DMS79 treated with DMSO at 0.1 percent for 48 hours (cell line): ENCODE results near the gene FAM174B.
"Not testable (repeated sequence)": the region's sequence is repeated elsewhere in the genome, so short reads cannot be mapped to it uniquely, and the experiment has no call there.

ENCODE experiments used
- DNase-seq: peaks from one replicate; lab custom pipeline; 2025; lab: John Stamatoyannopoulos, UW

FAM174B gene

DNA sequence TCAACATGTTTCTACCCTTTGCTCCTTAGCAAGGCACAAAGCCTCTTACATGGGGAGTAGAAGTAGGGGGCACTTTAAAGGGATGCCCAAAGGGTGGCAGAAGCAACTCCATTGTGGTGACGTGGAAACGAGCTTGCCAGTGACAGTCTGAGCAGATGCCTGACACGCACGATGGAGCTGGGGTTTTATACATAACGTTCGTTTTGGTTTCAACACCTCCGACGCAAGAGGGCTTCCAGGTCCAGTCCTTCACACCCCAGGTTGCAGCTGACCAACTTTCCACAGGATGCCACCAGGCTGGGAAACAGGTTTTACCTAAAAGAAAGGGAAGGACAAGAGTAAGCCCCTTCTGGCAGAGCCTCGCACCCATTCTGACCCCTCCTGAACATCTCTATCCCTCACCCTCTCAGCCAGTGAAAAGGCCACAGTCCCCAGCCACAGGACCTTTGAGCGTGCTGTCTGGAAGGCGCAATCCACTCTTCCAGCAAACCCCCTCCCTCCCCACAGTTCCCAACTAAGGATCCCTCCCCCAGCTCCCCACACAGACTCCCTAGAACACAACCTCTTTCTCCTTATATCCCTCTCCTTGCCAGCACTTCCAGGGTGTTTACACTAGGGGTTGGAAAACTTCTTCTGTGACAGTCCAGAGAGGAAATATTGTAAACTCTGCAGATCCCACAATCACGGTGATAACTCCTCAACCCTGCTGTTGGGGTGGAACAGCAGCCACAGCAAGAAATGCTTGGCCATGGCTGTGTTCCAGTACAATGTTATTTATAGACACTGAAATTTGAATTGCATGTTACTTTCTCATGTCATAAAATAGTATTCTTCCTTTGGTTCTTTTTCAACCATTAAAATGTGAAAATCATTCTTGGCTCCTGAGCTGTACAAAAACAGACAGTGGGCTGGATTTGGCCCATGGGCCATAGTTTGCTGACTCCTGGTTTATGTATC lies 36.2 kb downstream of the FAM174B start:
- no peak for DNase-seq

DNA sequence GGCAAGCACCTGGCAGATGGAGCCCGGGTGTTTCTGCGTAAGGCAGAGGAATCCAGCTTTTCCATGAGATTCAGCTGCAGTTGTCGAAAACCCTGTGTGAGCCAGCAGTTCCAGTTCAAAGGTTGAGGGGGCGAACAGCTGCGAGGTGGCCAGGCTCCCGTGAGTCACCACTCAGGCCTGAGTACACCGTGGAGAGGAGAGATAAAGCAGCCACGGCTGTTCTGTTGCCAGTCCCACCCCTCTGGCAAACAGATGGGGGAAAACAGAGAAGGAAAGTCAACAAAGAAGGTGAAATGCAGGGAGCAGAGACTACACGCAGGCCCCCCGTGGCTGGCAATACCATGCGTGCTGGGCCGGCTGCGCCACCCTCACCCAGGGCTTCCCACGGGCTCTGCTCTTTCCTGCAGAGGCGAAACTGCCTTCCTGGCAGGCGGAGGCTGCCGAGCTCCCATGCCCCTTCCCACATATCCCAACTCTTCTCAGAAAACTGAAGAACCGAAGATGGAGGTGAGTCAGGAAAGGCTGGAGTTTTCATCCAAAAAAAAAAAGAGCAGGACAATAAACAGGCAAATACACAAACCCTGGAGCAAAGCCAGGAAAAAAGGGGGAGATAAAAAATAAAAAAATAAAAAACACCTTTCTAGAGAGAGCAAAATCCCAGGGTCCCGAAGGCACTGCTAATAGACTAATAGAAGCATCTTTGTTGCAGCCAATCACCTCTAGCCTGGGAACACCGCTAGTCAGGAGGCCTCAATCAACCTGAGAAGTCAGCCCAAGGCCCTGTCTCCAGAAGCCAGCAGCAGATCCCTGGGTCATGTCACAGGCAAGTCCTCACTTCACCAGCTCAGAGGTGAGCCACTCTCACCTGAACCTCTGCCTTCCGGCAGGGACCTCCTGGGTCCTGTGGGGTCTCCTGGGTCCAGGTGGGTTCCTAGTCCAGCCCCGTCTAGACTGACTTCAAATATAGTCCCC lies 37.7 kb downstream of the FAM174B start:
- DNase-seq, result peak; percentile 77

DNA sequence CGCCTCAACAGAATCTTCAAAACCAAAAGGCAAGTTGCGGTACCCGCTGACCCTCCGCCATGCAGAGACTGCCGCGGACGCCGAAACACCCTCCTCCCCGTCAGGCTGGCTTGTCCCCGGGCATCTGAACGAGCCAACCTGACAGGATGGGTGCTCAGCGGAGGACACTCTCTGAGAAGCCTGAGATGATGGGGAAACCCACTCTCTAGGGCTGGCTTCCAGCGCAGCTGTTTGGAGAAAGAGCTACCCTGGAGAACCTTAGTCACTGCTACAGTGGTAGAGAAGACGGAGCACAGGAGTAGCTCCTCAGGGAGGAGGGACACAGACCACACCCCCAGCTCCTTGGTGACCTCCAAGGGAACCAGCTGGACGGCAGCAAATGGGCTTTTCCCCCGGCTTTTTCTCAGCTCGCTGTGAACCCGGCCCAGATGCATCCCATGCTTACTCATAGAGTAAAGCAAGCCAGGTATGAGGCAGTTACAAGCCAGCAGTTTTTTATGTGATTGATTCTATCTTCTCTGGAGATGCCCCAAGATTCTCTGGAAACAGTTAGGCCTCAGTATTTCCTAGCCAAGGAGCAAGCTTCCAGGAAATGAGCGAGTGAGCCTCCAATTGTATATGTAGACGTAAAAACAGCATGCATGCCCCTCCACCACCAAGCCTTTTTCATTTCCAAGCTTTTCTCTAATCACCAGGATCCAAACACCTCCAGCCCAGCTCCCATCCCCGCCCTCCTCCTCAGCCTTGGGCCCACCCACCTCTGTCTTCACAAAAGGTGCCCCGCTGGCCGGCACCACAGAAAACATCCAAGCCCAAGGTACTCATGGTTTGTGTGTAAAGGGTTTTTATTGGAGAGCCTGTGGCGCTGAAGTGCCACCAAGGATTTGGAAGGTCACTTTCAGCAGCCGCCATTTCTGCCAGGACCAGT lies 38.7 kb downstream of the FAM174B start:
- DNase-seq, result peak; percentile 77

DNA sequence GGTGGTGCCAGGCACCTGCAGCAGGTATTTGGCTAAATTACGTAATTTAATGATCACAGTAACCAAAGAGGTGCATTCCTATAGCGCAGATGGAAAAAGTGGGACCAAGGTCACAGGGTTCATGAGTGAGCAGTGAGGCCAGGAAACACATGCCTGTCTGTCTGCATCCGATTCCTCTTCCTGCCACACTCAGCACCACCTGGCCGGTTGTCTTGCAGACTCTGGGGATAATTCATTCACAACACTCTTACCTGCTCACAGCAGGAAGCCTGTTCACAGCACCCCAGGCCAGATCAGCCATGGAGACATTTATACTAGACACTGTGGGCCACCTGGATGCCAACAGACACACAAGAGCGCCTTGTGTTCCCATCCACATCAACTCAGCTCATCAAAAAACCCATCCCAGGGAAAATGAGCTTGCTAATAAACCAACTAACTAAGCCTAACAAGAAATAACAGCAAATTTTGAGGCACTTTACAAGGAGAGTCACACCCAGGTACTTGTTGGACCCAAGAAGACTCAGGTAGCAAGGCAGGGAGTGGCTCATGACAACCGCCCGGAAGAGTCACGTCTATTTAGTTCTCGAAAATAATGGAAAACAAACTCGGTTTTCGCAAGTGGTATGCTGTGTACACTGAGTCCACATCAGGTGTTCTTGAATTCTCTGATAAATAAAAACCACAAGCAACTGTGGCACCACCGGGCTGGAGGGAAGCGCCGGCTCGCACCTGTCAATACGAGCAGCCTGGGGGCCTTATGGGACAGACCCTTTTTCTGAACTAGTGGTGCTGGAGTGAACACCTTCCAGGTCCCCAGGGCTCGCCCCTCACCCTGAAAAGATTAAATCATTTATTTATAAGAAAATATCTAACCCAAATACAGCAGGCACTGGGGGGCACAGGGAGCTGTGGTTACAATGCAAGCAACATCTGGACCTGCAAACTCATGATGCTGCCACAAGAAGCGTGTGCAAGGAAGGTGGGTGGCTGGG lies 40.5 kb downstream of the FAM174B start:
- DNase-seq, result peak; percentile 35

DNA sequence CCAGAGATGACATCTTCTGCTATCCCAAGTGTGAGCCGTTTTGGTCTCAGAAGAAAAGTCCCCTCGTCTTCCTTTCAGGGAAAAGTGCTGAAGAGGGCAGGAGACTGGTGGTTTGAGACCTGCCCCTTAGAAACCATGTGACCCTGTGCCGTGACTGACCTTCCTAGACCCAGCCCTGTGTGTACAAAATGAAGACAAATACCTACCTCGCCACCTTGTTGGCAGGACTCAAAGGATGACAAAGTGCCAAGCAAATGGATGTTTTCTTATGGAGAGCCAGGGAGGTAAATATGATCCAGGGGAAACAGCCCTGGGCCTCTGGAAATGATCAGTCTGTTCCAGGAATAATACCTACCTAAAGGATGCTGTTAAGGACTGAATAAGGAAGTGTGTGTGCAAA lies 41.3 kb downstream of the FAM174B start:
- DNase-seq, result no peak

DNA sequence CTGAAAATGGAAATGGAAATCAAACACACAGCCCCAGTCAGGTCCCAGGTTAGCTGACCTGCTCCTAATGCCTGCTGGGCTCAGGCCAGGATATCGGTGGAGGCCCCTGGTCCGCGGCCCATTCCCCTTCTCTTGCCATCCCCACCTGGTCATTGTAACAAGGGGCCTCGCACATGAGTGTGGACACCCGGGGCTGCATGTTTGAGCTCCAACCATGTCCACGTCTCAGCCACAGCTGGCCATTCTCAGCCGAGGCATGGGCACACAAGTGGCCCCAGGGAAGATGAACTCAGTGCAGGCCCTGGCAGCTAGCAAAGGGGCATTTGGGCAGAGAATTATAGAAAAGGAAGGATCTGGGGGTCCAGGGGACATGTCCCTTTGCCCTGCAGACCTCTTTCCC lies 41.7 kb downstream of the FAM174B start:
- DNase-seq, result no peak

DNA sequence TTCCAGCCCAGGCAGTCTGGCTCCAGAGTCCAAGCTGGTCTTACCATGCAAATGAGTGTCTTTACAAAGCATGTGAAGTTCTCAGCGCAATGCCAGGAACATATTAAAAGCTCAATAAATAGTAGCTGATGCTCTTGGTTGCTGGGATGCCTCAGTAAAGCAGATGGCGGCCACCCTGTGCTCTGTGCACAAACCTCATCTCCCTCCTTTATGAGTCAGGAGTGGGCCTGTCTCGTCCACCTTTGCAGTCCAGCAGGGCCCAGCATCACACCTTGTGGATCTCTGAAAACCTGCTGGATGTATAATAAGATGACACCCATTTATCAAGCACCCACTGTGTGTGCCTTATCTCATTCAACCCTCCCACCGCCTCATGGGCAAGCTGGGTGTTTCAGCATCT lies 42.7 kb downstream of the FAM174B start:
- no peak for DNase-seq

DNA sequence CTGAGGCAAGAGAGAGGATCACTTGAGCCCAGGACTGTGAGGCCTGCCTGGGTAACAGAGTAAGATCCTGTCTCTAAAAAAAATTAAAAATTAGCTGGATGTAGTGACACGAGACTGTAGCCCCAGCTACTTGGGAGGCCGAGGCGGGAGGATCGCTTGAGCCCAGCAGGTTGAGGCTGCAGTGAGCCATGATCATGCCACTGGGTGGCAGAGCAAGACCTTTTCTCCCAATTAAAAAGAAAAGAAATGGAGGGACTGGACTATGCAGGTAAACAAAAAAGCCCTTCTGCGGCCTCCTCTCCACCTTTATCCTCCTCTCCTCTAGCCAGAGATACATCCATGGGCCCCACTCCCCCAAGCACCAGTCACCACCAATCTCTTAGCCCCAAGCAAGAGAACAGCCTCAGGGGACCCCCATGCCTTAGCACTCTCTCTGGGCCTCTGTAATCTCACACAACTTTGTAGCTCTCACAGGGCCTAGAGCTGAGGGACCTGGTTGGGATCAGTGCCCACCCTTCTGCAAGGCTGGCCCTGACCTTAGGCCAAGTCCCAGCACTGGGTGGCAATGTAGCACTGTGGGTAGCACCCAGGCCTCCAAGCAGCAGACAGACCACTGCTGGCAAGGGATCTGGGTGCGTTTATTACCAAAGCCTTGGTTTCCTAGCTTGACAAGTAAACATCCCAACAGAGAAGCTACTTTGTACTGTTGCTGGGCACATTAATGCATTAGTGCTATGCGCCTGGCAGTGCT lies 43.4 kb downstream of the FAM174B start:
- no peak for DNase-seq

DNA sequence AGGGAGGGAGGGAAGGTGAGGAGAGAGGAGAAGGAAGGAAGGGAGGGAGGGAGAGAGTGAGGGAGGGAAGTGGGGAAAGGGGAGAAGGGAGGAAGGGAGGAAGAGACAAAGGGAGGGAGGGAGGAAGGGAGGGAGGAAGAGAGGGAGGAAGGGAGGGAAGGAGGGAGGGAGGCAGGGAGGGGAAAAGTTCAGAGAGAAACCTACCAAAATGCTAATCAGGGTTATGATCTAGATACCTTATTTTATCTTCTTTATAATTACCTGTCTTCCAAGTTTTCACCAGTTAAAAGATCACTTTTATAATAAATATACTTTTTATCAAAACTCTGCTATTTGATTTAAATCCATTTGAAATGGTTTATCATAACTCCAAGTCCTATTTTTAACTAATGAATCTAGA lies 44.4 kb downstream of the FAM174B start:
- DNase-seq, result no peak

DNA sequence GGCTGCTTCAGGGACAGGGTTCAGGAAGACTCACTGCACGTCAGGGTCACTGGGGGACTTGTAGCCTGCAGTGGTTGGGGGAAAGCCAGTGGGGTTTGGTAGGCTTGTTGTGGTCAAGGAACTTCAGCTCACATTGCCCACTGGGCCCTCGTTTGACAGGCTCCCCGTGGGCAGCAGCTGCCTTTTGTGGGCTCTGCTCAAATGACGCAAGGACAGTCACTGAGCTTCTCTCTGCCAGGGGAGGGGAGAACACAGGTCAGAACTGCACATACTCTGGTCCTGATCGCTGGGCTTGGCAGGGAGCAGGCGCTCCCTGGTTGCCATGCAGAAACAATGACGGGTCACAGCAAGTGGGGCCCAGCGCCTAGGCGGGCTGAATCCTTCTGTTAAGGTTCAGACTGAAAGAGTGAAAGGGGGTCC lies 45.5 kb downstream of the FAM174B start:
- no peak for DNase-seq

DNA sequence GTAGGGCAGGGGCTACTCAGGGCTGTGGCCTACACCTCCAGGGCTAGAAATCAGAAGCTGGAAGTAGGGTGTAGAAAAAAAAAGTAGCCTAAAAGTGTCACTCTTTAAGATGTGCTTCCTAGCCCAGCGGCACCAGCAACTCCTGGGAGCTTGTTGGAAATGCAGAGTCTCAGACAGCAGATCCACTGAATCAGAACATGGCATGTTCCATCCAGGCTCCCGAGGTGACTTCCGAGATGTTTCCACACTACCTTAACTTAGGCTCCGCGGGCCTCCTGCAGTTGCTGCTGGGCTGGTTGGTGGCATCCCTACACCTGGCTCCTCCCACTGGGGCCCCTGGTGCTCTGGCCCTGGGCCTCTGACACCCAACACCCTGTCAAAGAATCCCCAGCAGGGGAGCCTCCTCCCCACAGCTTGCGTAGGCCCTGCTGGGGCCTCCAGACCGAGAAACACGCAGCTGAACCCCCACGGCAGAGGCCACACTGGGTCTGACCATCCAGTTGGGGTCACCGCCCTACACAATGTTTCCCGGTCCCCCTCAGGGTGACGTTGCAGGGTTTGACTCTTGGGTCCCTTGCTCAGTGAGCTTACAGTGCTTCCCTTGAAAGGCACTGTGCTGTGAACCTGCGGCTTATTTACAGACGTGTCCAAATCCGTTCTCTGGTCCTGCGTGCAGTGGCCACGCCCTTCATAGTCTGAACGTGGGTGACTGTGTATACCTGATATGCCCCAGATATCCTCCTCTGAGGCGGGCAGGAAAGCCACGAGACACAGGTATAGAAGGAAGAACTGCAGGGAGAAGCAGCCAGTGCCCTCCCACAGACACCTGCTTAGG lies 46.5 kb downstream of the FAM174B start:
- no peak for DNase-seq

DNA sequence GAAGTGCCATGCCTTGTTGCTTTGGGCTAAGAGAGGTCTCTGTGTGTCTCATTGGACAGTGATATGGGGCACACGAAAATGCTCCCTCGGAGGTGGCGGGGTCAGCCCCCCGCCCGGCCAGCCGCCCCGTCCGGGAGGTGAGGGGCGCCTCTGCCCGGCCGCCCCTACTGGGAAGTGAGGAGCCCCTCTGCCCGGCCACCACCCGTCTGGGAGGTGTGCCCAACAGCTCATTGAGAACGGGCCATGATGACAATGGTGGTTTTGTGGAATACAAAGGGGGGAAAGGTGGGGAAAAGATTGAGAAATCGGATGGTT lies 48.8 kb downstream of the FAM174B start:
- not testable (repeated sequence) for DNase-seq

DNA sequence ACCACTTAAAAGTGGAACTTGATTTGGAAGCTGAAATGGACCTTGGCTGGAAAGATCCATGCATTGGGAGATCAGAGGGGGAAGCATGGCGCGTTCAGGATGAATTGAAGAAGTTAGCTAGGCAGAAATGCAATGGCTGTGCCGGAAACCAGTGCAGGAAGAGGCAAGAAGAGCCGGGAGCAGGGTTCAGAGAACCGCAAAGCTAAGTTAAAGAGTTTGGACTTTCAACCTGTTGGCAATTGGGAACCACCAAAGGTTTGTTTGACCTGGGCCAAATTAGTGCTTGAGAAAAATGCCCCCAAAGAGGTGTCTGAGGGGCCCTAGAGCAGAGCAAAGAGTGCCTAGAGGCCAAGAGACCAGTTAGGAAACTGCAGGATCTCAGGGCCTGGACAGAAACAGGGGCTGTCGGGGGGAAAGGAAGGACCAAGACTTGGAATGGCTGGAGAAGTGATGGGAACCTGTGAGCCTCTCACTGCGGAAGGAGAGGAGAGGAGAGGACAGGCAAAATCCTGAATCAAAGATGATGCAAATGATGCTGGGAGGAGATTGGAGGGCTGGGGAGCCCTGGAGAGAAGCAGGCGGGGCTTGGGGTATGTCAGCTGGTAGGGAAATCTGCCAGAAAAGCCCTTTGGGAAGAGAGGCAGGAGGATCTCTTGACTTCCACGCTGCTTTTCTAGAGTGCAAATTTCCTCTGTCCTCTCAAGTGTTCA lies 49.3 kb downstream of the FAM174B start:
- no peak for DNase-seq

DNA sequence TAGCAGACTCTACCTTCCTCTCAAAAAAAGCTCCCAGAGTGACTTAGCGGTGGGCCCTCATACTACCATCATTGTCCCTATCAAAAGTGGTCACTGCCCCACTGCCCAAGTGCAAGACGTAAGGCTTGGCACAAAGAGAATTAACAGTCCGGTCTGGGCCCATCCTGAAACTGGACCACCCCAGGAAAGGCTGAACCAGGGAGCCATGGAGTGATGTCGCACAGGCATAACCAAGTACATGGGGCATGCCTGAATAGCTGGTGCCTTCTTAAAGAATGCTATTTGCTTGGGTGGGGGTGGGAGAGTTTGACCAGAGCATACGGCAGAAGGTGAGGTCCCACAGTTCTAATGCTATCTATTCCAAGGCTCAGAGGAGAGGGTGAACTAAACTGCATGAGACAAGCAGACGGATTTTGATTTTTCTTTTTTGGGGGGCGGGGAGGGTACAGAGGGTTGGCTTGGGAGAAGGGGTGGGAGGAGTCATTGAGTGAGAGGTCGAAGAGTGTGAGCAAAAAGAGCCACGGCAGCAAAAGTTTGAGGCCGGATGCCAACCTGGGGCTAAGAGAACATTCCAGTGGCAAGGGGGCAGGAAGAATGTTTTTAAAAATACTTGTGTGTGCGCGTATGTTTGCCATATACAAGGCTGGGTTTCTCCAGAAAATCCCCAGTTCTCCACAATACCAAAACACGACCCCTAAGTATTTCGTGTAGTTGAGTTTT lies 50.2 kb downstream of the FAM174B start:
- DNase-seq, result no peak

DNA sequence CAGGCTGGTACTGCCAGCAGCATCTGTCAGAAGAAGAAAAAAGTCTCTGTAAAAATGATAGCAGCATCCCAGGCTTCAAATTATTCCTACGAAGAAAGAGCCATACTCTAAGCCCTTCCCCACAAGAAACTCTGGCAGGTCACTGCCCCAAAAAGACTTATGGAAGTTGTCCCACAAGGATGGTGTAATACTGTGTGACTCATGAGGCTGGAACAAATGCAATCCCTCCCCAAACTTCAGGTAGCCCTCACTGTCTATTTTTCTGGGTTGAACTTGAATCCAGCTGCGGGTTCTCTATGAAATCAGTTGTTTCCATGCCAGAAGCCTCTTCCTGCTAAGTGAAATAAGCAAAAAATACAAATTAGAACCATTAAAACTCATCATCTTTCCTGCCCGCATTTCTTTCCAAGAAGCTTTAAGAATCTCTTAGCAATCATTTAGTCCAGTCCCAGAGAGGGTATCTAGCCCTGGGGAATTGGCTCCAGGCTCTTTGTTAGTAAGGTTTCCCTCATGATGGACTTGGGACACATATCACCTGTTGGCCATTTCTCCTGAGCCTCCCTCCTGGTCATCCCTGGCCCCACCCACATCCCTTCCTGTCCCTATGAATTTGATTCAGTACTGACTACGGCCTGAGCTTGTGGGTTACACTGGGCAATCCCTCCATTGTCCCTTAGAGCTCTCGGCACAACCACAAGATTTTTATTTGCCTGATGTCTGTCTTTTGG lies 51.7 kb downstream of the FAM174B start:
- DNase-seq, result no peak

DNA sequence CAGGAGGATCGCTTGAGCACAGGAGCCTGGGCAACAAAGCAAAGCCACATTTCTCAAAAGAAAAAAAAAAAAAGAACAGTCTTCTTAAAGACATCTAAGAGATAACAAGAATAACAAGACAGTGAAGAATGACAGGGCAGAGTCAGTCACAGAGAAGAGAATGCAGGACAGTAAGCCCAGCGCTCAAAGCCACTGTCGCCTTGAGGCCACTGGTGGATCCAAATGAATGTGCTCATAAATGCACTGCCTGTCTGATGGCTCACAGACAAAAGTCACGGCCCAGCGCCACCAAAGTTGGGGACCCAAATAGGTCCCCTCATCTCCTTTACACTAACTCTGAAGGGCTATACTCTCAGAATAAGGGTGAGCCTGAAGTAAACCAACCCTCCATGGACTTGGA lies 52.3 kb downstream of the FAM174B start:
- DNase-seq, result no peak

DNA sequence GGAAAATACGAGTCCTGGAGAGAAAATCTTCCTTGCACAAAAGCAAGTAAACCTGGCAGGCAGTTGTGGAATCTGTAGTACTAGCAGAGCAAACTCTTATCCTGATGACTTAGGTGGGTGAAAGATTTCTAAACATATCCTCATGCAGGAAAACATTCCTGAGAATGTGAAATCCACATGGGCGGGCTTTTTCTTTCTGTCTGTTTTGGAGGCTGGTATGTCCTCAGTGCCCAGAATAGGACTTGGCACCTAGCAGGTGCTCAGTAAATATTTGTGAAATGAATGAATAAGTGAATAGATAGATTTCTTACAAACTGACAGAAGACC lies 53.3 kb downstream of the FAM174B start:
- no peak for DNase-seq
